Left lobe of liver (tissue), 2 donors: ENCODE results near the gene SPHK2. TPM values are rescaled to one million over a fixed set of nuclear protein-coding genes. Genes with fewer than 3 reads are reported as not detected.

ENCODE experiments used
- ATAC-seq: fragments of 200-7000 bp; cut with Tn5 transposase; one replicate; pipeline ENCODE4 v1.9.1; 2020; ENCODE audit warnings: mild to moderate bottlenecking, moderate library complexity
- DNase-seq: peaks from one replicate; pipeline ENCODE4 v3.0.0-alpha.2; 2020; ENCODE audit warnings: low spot score
- total RNA-seq: library from RNA; stranded (reverse); gene quantifications from one replicate; pipeline ENCODE4 v1.2.1, GENCODE V29; 2021
- donor health status: DM: no; HTN: no; CAD: no; lungs with moderate emphysema.
- donor health status: DM: no; HTN: yes; CAD: no.

The SPHK2 gene
- total RNA-seq, 1 donor from 2014 or later: 41.6 TPM

DNA sequence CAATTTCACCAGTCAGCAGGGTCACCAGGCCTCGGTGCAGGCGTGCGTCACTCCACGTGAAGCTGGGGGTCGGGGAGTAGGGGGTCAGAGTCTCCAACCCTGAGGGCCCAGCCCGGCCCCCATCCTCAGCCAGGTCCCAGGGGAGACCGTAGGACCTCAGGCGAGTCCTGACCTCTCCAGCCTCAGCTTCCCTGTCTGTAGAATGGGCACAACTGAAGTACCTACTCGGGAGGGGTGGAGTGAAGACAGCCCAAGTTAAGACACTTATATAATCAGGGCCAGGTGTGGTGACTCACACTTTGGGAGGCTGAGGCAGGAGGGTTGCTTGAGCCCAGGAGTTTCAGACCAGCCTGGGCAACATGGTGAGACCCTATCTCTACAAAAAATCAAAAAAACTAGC, 15.5 kb upstream of the SPHK2 start:
- DNase-seq: no peak
- ATAC-seq: no peak

- no peak for ATAC-seq
- DNase-seq: no peak
Measured at GRCh38 chr19:48606463-48607358, 12.6 kb upstream of the SPHK2 start, which contains the start of gene SPACA4. SPACA4 (plus strand) TSS chr19:48606742; CDS start chr19:48606979, 237 bp downstream.

- DNase-seq: no peak
- no peak for ATAC-seq
Measured at GRCh38 chr19:48607359-48607755, 11.9 kb upstream of the SPHK2 start.

- no peak for DNase-seq
Measured at GRCh38 chr19:48608798-48609263, 10.5 kb upstream of the SPHK2 start.

GRCh38 chr19:48609571-48610108, 9.7 kb upstream of the SPHK2 start:
- ATAC-seq (no peak), DNase-seq (no peak)

More at GRCh38 chr19:48608798-48609263, 10.5 kb upstream of the SPHK2 start:
- peak; percentile 30 for ATAC-seq

- no peak for ATAC-seq
Measured at GRCh38 chr19:48611872-48612271, 7.4 kb upstream of the SPHK2 start.

GRCh38 chr19:48613024-48613851, 6.1 kb upstream of the SPHK2 start:
- ATAC-seq: peak; percentile 70

More at GRCh38 chr19:48611872-48612271, 7.4 kb upstream of the SPHK2 start:
- no peak for DNase-seq

GRCh38 chr19:48613852-48614435, 5.4 kb upstream of the SPHK2 start:
- ATAC-seq: no peak
- no peak for DNase-seq

More at GRCh38 chr19:48613024-48613851, 6.1 kb upstream of the SPHK2 start:
- DNase-seq: peak; percentile 65

- ATAC-seq (no peak), DNase-seq (no peak)
Measured at GRCh38 chr19:48614436-48615230, 4.7 kb upstream of the SPHK2 start, which contains the start of gene FAM83E. FAM83E (minus strand) TSS chr19:48615076; CDS start chr19:48613372, 1,704 bp downstream.

GRCh38 chr19:48615231-48616040, 3.9 kb upstream of the SPHK2 start:
- ATAC-seq (no peak), DNase-seq (no peak)

GRCh38 chr19:48616041-48616436, 3.3 kb upstream of the SPHK2 start:
- DNase-seq: no peak
- ATAC-seq: no peak

- DNase-seq (no peak), ATAC-seq (no peak)
Measured at GRCh38 chr19:48616491-48617056, 2.7 kb upstream of the SPHK2 start.

DNA sequence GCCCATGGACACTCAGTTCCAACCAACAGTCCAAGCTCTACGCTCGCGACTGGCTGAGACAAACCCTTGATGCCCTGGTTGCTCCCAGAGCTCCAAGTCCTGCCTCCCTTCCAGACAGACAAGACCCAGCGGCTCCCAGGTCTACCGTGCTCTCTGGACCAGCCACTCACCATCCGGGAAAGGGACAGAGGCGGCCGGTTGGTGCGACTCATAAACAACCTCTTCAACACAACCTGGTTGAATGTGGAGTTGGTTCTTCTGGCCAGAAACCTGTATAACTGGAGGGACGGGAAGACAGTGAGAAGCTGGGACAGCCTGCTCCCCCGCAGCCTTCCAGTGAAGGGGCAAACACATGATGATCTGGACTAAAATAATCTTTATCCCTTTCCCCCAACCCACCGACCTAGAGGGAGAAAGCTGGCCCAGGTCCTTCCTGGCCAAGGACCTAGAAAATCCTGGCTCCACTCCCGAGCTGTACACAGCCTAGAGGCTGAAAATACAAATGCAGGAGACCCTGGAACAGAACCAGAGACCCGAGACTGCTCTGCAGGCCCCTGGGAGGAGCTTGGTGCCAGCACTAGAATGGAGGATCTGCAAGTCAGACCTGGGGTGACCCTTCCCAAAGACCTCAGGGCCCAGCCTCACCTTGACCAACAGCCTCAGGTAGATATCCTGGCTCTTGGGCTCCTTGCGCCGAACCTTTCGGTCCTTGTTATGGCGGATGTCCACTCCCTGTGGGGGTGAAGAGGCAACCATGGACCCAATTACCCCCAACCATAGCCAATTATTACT, 2.0 kb upstream of the SPHK2 start:
- no peak for ATAC-seq
- no peak for DNase-seq

- ATAC-seq: no peak
Measured at GRCh38 chr19:48618278-48618915, 909 bp upstream of the SPHK2 start.

GRCh38 chr19:48619692-48620585, 633 bp downstream of the SPHK2 start:
- ATAC-seq (no peak), DNase-seq (no peak)

More at GRCh38 chr19:48618278-48618915, 909 bp upstream of the SPHK2 start:
- DNase-seq: no peak

DNA sequence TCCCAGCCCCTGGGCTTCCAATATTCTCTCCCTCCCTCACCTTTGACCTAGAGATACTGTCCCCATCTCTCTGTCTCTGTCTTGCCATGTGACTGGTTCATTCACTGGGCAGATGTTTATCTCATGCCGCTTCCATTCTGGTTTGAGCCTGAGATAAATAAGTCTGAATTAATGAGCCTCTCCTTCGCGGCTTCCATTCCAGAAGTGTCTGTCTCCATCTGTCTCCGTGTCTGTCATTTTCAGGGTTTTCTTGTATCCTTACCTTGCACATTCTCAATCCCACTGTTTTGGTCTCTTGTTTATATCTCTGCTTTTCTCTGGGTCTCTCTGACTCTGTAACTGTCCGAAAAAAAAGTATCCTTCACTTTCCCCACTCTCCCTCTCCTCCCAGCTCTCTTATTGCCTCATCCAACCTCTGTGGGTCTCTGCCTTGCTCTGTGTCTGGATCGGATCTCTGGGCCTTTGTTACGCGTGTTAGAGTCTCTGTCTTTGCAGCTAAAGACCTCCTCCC, 4.3 kb downstream of the SPHK2 start:
- ATAC-seq: no peak
- DNase-seq: no peak
